HG02970 (cell line): Measurements from ENCODE around the gene PPM1J.

Experiments used
- ATAC-seq: cut with Tn5 transposase; IDR thresholded peaks from one replicate; pipeline ENCODE4 v1.9.1; 2021; ENCODE audit warnings: mild to moderate bottlenecking, moderate library complexity, moderate number of reproducible peaks; ENCODE audit not compliant: unreplicated experiment, low FRiP score

PPM1J gene

GRCh38 chr1:112706505-112707220, 8.5 kb downstream of the PPM1J start, which contains the start of gene RHOC:
Gene RHOC (minus strand): TSS chr1:112707127. CDS start chr1:112703799, 3,328 bp downstream.
- peak; percentile 50 for ATAC-seq

DNA sequence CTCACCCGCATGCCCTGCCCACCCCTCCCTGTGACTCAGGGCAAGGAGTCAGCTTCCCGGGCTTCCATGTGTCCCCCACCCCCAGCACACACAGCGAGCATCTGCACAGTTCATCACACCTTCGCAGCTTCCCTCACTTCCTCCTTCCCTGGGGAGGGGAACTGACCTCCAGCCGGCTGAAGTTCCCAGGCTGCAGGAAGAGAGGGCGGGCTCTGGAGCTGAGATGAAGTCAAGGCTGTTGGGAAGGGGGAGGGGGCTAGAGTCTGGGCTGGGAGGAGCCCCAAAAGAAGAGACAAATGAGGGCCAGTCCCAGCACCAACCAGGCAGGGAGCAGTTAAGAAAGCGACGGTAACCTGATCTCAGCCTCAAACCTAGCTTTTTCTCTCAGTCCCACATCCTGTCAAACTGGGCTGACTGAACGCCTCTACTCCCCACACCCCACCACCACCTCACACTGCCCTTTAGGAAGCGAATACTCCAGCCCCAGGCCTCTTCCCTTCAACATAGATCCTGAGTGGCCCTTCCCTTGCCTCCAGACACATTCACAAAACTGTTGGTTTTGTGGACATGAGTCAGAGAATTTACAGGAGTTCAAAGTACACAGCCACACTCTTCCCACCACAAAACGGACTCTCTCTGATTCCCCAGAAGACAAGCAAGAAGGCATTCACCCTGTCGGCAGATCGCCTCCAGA, 10.1 kb downstream of the PPM1J start:
- peak; percentile 34 for ATAC-seq

GRCh38 chr1:112704391-112704933, 10.7 kb downstream of the PPM1J start:
- peak; percentile 3 for ATAC-seq

GRCh38 chr1:112703706-112704105, 11.4 kb downstream of the PPM1J start:
- no peak for ATAC-seq

GRCh38 chr1:112702420-112703261, 12.5 kb downstream of the PPM1J start:
- no peak for ATAC-seq

- ATAC-seq = no peak
Measured at GRCh38 chr1:112702067-112702395, 13.1 kb downstream of the PPM1J start.

DNA sequence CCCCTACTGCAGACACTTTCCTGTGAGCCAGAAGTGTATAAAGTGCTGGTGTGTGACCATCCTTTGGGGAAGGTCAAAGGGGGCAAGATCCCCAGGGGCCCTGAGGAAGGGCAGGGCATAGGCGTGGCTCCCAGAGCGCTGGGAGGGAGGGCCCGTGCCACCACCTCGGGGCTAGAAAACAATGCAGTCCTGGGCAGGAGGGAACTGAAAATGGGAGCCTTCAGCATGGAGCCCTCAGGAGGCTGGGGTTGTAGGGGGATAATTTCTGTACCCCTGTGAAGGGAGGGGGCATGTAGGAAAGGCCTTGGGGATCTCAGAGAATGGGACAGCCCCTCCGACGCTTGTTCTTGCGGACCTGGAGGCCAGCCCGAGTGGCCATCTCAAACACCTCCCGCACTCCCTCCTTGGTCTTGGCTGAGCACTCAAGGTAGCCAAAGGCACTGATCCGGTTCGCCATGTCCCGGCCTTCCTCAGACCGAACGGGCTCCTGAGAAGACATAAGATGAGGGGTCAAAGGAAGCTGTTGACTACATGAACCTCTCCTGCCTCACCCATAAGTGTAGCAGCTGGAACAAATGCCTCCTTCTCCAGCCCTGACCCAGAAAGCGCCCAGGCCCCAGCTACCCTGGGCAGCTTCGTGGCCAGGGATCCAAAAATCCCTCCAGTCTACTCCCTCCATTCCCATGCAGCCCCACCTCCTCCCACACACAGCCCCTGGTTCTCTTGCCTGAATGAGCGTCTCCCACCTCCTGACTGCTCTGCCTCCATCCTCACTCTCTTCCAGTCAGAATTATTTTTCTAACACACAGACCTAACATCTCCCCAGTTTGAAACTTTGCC, 13.7 kb downstream of the PPM1J start:
- ATAC-seq = no peak

DNA sequence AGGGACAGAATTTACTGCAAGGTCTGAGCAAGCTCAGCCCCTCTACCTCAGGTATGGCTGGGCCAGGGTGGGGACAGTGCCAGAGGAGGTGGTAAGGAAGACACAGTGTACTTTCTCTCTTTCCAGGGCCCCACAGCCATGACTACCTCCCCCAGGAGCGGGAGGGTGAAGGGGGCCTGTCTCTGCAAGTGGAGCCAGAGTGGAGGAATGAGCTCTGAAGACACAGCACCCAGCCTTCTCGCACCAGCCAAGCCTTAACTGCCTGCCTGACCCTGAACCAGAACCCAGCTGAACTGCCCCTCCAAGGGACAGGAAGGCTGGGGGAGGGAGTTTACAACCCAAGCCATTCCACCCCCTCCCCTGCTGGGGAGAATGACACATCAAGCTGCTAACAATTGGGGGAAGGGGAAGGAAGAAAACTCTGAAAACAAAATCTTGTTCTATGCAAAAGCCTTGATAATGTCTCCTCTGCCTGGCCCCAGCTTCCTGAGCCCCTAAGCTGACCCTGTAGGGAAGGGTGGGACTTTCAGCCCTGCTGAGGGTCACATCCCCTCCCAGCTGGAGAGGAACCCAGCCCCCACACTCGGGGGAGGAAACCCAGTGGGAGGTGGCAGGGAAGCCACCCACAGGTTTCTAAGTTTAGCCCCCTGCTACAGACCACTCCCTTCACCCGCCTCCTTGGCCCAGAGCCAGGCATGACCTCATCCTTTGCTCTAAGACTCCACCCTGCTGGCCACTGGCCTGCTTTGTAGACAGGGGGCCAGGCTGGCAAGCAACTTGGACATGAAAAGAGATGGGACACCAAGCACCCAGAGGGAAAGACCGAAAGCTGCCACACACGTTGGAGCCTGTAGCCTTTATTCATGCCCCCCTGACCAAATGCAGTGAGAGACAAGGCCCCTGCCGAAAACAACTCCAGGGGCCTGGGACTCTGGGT, 14.6 kb downstream of the PPM1J start:
- no peak for ATAC-seq

DNA sequence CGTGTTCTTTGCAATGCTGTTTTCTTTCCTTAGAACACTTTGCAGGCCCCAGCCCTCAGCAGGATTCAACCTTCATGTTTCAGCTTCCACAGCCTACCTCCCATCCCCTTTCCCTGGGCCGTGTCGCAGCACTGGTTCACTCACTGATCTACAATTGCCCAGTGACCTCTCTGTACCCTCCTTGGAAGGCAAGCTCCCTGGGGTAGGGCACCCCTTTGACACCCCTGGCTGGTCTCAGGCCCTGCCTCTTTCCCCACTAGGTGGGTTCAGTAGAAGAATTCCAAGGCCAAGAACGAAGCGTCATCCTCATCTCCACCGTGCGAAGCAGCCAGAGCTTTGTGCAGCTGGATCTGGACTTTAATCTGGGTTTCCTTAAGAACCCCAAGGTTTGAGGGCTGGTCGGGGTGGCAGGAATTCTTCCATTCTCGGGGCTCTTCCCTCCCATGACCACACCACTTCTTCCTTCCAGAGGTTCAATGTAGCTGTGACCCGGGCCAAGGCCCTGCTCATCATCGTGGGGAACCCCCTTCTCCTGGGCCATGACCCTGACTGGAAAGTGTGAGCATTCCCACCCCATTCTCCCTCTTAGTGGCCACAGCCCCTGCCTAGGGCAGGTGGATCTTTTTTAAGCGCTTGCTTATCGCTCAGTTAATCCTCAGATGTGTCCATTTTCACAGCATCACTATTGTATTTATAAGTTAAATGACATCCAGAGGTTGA, 15.5 kb downstream of the PPM1J start:
- ATAC-seq = no peak

DNA sequence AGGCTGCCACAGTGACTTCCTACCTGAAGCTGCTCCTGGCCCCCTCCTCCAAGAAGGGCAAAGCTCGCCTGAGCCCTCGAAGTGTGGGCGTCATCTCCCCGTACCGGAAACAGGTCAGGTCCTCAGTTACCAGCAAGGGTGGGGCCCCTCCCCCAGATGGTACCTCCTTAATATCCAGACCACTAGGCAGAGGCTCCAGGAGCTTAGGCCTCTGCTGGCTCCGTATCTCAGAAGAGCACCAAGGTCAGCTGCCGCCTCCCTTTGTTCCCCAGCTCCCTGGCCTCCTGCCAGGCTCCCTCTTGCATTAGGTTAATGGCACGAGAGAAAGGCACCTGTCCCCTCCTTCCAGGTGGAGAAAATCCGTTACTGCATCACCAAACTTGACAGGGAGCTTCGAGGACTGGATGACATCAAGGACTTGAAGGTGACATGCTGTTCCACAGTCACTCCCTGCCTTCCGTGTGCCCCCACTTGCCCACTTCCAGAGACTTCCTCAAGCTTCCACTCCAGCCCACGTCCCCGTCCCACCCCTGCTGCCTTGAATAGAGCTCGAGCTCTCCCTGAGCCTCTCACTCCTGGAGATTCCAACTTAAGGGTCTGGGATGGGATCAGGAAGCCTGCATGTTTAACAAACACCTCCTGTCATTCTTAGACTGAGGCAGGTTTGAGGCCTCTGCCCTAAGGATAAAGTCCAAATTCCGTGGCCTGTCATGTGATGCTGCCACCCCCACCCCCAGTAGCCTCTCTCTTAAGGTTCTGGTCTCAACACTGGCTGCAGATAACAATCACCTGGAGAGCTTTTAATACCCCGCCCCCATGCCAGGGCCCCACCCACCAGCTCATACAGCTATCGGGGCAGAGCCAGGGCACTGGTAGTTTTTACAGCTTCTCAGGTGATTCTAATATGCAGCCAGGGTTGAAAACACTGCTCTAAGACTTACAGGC, 16.5 kb downstream of the PPM1J start:
- no peak for ATAC-seq

GRCh38 chr1:112697781-112698201, 17.3 kb downstream of the PPM1J start:
- no peak for ATAC-seq

DNA sequence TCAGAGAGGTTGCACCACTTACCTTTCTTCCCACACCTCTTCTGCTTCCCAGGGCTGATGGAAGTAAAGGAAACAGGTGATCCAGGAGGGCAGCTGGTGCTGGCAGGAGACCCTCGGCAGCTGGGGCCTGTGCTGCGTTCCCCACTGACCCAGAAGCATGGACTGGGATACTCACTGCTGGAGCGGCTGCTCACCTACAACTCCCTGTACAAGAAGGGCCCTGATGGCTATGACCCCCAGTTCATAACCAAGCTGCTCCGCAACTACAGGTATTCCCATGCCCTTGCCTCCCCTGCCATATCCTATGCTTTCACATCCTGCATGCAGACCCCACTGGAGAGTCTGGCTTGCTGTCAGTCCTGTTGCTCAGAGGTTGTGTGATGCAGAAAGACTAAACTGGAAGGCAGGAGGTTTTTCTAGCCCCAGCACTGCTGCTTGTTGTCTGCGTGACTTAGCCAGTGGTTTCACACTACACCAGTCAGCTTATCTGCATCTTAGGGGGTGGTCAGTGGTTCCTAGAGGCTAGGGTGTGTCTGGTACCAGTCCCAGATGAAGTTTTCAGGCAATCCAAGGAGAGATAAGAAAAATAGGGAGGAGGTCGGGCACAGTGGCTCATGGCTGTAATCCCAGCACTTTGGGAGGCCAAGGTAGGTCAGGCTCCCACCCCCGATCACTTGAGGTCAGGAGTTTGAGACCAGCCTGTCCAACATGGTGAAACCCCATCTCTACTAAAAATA, 18.4 kb downstream of the PPM1J start:
- no peak for ATAC-seq

- ATAC-seq = no peak
Measured at GRCh38 chr1:112695276-112695675, 19.9 kb downstream of the PPM1J start.

DNA sequence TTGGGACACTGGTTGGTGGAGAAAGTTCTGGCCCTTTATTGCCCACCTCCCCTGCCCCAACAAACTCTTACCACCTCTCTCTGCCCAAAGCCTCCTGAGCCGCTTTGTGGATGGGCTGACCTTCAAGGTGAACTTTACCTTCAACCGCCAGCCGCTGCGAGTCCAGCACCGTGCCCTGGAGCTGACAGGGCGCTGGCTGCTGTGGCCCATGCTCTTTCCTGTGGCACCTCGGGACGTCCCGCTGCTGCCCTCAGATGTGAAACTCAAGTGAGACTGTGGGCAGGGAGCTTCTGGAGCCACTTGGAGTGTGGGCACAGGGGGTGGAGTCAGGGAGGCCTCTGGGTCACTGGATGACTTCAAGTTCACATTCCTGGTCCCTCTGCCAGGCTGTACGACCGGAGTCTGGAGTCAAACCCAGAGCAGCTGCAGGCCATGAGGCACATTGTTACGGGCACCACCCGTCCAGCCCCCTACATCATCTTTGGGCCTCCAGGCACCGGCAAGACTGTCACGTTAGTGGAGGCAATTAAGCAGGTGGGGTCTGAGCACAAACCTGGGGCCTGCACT, 20.7 kb downstream of the PPM1J start:
- ATAC-seq = no peak

- ATAC-seq = no peak
Measured at GRCh38 chr1:112693821-112694220, 21.3 kb downstream of the PPM1J start.

DNA sequence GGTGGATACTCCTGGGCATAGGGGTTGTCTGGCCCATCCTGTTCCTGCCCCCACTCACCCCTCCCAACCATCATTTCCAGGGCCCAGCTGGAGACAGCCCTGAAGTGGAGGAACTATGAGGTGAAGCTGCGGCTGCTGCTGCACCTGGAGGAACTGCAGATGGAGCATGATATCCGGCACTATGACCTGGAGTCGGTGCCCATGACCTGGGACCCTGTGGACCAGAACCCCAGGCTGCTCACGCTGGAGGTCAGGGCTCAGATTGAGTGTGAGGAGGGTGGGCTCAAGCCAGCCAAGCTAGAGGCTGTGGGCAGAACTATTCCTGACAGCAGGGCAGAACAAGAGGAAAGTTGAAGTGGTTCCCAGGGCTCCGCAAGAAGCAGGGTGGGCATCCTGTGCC, 22.5 kb downstream of the PPM1J start:
- no peak for ATAC-seq
